GM19025 (cell line): ENCODE results near the gene AOX1.
"Not testable (repeated sequence)": the region's sequence is repeated elsewhere in the genome, so short reads cannot be mapped to it uniquely, and the experiment has no call there.

Experiments
- ATAC-seq: cut with Tn5 transposase; IDR thresholded peaks from one replicate; pipeline ENCODE4 v1.9.1; 2021; ENCODE audit warnings: mild to moderate bottlenecking, low read depth, moderate library complexity; ENCODE audit not compliant: unreplicated experiment

The AOX1 gene

DNA sequence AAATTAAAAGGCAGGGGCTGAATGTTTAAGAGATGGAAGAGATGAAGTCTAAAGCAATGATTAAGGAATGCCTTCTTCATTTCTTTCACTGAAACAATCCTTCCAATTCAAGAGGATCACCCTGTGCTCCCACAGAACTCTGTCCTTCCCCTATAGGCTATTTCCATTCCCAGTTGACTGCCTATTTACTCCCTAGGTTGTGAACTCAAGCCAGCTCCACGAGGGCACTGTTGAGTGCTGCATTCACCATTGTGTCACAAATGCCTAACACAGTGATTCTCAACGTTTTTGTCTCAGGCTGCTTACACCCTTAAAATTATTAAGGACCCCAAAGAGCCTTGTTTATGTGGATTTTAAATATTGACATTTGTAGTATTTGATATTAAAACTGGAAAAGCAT, 112.4 kb downstream of the AOX1 start:
- no peak for ATAC-seq

DNA sequence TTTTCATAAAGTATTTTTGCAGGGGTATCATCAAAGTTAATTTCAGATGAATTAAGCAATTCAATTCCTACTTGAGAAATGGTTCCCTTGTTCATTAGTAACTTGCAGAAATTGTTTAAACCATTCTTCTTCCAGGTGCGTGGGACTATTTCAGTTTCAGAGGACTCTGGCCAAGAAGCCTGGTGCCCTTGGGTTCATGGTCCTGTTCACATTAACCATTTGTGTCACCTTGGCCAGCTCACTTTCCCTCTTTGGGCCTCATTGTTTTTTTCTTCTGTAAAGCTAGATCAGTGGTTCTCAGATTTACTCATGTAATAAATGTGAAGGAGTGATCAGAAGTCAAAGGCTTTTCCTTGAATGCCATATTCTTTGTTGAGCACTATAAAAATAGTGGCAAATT, 113.5 kb downstream of the AOX1 start:
- no peak for ATAC-seq

DNA sequence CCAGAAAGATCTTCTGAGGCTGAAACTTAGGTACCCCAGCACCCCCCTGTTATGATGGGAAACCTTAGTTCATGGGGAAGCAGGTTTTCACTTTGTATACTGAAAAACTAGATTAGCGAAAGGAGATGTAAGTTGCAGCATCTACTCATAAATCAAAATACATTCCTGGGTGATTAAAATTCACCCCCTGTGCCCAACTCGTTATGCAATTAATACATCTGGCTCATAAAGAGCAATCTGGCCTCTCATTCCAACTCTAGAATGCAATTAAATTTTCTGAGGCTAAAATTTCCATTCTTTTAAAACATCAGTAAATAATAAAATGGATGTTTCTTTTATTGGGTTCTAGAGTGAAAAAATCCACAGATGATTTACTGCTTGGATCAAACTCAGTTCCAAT, 115.0 kb downstream of the AOX1 start:
- ATAC-seq: no peak

DNA sequence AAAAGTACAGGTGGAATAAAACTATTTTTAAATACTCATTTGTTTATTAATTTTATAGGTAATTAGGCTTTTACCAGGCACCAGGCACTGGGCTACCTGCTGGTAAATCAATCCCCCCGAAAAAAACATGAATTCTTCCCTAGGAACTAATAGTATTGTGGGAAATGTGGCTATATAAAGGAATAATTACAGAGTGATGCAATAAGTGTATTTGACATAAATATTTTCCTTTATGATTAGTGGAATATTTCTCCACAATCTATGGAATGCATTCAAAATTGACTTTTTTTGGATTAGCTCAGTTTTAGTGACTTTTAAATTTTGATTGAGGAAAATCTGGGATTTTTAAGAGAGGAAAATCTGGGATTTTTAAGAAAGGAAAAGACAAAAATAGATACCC, 116.2 kb downstream of the AOX1 start:
- no peak for ATAC-seq

DNA sequence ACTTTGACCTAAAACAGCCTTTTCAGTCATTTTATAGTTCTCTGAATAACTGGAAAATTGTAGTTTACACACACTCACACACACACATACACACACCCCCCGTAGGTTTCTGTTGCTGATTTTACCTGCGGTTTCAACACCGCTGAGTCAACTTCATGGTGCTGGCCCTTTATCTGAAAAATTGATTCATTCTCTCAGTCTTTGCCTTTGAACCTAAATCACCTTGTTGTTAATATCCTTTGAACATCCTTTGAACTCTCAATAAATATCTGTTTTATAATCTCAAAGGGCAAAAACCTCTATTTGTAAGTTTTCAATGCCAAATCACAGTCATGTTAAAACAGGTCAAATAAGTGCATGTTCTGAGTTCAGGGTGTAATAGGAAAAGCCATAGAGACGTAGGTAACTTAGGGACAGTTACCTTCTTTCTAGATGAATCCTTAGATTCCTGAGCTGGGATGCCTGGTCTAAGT, 116.9 kb downstream of the AOX1 start:
- ATAC-seq: no peak

DNA sequence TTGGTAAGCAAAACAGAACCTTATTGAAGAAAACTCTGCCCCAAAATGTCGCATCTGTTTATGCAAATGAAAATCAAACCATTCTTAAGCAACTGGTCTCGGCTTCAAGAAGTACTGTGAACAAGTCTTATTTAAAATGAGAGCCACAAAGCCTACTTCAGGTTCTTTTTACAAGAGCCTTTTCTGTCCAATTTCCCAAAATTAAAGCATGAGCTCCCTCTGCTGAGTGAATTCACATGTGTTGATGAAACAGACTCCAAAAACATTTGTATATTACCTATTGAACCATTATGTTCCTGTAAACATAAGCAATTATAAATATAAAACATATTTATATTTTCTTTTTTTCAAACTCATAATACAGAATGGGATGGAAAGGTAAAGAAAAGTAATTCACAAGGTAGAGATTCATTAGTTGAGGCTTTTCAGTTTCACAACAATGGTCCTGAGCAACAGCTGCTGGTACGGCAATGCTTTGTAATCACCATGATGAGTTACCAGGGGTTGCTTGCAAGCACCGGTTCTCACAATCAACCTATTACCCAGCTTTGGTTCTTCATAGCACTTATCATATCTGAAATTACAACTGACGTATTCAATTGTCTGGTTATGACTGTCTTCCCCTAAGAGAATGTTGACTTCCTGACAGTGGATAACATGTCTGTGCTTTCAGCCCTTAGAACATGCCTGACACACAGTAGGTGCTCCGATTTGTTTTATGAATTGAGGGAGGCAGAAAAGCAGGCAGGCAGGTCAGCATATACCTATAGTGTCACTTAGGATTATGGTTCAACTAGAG, 117.5 kb downstream of the AOX1 start:
- ATAC-seq: no peak

DNA sequence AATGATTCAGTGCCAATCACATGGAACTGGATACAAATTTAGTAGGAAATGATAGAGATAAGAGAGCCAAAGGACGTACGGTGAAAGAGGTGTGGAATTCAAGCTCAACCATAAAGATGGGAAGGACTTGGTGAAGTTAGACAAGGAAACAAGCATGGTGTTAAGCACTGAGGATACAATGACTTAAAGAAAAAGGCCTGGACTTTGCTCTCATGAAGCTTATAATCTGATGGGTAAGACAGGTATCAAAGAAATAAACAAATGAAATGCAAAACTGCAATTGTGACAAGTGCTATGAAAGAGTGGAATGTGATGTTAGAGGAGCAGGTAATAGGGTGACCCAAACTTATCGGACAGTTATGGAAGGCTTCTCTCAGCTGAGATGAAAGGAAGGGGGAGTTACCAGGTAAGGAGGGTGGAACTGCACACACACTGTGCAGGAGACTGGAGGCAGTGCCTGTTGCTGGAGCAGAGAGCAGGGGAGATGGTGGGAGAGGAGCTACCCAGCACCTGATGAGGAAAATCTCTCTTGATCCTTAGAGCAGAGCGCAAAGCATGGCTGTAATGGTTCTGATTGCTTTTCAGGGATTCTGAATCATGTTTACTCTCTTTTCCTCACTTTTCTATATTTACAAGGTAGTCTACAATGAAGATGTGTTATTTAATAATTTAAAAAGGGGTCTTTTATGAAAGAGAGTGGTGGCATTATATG, 118.3 kb downstream of the AOX1 start:
- ATAC-seq: no peak

DNA sequence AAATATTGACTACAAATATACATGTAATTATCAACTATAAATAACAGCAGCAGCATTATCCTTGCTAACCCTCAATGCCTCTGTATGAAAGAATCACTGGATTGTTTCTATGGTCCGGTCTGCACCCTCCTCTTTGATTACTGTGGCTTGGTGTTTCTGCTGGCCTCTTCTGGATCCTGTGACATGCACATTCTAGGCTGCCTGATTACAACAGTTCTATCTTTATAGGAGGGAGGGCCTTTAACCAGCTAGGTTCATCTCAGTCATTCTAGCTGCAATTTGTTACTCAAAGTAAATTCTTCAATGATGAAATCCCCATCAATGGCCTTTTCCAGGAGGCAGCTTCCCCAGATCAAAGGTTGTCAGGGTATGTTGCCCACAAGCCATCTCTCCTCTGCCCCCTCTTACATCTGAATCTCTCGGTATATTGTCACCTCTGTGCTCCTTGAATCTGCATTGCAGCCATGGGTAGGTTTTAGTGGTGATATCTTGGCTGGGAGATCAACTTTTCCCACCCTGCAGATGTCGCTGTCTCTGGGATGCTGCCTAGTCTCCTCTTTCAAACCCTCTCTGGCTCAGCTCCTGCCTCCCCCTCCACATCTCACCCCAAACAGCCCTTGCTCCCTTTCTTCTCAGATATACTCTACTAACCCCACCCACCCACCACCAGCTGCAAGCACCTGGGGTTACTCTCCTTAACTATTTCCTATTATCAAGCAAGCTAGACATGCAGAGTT, 119.7 kb downstream of the AOX1 start:
- ATAC-seq: no peak

DNA sequence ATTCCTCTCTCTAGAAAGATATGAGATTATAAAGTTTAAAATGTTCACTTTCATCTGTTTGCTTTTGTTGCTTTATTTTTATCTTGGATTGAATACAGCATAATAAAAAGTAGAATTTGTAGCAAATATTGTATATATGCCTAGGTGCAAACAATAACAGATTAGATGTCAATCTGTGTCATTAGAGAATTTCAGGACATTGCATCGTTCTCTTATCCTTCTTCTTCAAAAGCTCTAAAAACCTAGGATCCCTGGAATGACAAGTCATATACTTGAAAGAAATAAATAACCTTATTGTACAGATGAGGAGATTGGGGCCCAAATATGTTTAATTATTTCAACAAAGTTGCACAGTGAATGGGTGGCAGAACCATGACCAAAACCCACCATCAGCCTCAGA, 123.1 kb downstream of the AOX1 start:
- no peak for ATAC-seq

DNA sequence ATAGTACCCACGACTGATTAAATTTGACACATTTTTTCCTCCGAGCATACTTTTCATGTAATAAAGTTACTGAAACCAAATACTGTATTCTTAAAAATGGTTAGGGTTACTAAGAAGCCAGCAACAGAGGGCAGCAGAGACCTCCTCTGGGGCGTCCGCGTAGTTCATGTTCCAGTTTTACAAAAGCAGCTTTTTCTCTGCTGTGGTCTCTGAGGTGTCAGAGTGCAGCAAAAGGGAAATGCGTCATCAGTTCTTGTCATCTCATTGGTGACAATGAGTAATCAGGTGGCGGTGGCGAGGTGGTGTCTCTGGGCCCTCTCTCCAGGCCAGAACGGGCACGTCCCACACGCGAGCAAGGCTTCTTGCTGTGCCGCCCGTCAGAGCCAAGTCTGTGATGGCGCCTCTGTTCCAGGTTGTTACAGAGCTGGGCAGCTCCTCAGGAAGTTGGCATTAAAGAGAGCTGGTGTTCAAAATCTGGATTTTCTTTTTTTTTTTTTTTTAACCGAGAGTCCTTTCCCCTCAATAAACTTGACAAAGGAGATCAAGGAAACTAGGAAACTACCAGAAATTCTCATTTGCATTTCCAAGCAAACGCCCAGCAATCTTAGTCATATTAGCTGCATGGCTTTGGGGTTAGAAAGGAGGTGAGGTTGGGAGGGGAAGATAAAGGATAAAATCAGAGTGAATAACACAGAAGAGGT, 127.3 kb downstream of the AOX1 start:
- ATAC-seq: peak; percentile 100

DNA sequence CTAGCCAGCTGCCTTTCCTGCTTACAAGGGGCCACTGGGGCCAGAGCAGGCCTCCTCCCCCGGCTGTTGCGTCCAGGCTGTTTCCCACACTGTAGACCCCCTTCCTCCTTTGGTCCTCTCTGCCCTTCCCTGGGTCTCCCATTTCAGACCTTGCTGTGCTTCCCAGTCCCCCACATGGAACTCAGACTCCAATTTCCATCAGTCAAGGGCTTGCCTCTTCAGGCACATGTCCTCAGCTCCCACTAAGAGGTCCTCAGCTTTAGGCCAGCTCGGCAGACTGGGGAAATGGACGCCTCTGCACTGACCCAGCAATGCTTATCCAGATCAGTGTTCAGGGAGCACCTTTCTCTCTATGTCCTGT, 127.9 kb downstream of the AOX1 start:
- ATAC-seq: no peak

DNA sequence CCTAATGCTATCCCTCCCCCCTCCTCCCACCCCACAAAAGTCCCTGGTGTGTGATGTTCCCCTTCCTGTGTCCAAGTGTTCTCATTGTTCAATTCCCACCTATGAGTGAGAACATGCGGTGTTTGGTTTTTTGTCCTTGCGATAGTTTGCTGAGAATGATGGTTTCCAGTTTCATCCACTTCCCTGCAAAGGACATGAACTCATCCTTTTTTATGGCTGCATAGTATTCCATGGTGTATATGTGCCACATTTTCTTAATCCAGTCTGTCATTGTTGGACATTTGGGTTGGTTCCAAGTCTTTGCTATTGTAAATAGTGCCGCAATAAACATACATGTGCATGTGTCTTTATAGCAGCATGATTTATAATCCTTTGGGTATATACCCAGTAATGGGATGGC, 129.2 kb downstream of the AOX1 start:
- not testable (repeated sequence) for ATAC-seq

DNA sequence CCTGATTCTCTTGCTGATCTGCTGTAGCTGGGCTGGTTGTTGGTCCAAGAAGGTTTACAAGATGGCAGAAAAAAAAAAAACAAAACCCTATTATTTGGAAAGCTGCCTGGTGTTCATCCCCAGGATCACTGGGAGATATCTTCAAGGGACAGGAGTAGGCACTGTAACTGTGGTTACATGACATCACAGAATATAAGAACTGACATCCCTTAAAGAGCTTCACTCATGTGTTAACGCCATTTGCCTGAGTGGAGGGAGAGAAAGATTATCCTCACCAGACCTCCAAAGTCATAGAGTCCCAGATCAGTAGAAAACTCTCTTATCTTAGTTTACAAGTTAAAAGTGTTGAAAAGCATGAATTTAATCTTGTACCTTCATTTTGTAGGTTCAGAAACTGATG, 130.6 kb downstream of the AOX1 start:
- ATAC-seq: no peak
